GM18858 (cell line): Measurements from ENCODE around the gene RPP40.
"Not testable (repeated sequence)": the region's sequence is repeated elsewhere in the genome, so short reads cannot be mapped to it uniquely, and the experiment has no call there.

Experiments
- ATAC-seq: cut with Tn5 transposase; IDR thresholded peaks from one replicate; pipeline ENCODE4 v1.9.1; 2021; ENCODE audit not compliant: unreplicated experiment

RPP40 gene

GRCh38 chr6:5003604-5004372 is at the start of gene RPP40:
TSS of gene RPP40 (minus strand) at chr6:5004037. CDS start at chr6:5004002, 35 bp downstream.
- ATAC-seq, result peak; percentile 91

GRCh38 chr6:5053038-5053437 is 49.2 kb upstream of the RPP40 start:
- no peak for ATAC-seq

- ATAC-seq, result no peak
Measured at GRCh38 chr6:5051394-5051793, 47.6 kb upstream of the RPP40 start.

GRCh38 chr6:5050009-5050408 is 46.2 kb upstream of the RPP40 start:
- ATAC-seq, result no peak

- ATAC-seq, result no peak
Measured at GRCh38 chr6:5046430-5046829, 42.6 kb upstream of the RPP40 start.

- no peak for ATAC-seq
Measured at GRCh38 chr6:5045416-5045815, 41.6 kb upstream of the RPP40 start.

GRCh38 chr6:5044866-5045265 is 41.0 kb upstream of the RPP40 start:
- ATAC-seq, result no peak

- no peak for ATAC-seq
Measured at GRCh38 chr6:5042436-5042835, 38.6 kb upstream of the RPP40 start.

DNA sequence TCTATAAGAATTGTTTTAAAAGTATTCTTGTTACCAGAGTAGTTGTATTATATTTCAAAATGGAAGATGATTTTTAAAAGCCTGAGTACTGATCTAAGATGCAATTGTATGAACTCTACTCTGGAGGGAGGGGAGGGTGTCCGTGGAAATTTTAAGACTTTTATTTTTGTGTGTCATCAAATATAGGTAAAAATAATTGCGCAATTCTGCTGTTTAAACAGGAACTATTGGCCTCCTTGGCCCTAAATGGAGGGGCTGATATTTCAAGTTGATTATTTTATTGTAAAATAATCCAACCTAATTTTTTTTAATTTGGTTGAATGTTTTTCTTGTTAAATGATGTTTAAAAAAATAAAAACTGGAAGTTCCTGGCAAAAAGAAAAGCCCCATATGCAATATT is 38.1 kb upstream of the RPP40 start:
- no peak for ATAC-seq

DNA sequence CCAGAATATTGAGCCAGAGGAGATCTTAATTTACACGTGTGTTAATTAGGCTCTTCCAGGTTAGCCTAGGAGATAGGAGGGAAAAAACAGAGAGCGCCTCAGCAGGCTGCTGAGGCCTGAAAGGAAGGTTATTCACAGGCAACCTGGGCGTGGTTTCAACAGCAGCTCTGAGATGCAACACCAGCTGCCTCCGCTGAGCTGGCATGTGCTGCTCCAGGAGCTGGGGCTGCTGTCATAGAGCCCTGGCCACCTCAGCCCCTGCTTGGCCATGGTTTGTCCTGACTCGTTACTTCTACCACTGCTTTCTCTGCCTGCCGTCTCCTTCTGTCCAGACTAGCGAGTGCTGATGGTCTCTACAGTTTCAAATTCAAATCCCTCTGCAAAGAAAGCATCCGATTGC is 32.4 kb upstream of the RPP40 start:
- no peak for ATAC-seq

GRCh38 chr6:5034736-5035135 is 30.9 kb upstream of the RPP40 start:
- no peak for ATAC-seq

GRCh38 chr6:5034328-5034727 is 30.5 kb upstream of the RPP40 start:
- ATAC-seq, result no peak

DNA sequence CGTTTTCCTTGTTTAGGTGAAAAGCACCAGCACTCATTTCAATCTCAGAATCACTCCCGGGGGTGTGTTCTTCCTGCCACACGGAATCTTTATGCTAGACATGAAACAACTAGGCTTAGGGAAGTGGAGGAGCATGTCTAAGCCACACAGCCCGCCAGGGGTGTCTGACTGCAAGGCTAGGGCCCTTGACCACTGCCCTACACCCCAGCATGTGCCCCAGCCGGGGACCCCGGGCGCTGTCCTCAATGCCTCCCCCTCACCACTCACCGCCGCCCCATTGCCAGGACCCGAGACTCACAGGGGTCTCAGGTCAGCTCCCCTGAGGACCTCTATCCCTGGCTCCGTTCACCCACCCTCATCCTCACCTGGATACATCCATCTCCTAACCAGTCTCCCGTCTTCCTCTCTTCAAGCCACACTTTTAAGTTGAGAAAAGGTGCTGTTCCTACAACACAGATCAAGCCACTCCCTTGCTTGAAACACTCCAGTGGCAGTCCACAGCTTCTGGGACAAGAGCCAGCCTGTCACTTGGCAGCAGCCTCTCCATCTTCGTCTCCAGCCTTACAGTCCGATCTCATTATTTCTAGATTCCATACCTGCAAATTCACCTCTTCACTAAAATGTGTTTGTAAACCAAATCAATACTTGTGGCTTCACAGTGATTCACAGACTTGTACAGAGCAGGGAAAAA is 29.5 kb upstream of the RPP40 start:
- ATAC-seq, result not testable (repeated sequence)

DNA sequence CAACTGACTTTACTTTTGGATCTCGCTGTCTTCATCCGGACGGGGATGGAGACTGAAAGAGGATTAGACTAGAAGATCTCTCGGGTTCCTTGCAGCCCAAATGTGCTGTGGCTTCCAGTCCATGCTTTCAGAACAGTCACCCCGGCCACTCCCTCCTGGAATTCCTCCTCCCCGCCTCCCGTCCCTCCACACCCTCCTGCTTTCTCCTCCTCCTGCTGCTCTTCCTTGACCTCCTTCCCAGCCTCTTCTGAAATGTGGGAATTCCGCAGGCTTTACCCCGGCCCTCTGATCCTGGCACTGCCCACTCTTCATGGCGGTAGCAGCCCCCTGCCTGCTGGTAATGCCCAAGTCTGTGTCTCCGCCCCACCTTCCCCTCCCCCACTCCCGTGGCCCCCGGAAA is 28.9 kb upstream of the RPP40 start:
- ATAC-seq, result not testable (repeated sequence)

GRCh38 chr6:5031150-5031549 is 27.3 kb upstream of the RPP40 start:
- ATAC-seq, result no peak

DNA sequence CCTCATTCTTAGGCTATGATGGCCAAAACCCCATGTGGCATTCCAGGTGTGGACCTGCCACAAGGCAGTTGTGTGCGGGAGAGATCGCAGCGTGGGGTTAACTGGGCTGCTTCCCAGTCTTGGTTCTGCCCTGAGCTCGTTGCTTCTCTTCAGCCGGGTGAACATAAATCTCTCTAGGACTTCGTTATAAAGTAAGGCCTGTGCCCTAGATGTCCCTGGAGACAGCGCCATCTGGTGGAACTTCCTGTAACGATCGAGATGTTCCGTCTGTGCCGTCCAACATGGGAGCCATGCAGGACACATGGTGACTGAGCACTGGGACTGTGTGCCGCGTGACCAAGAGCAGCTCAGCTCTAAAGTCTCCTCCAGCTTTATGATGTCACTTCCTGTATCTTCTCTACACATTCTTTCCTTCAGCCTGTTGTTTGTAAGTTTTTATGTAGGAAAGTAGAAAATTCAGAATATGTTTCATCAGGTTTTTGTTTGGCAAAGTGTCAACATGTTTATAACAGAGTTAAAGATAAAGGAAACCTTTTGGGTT is 26.8 kb upstream of the RPP40 start:
- ATAC-seq, result no peak

DNA sequence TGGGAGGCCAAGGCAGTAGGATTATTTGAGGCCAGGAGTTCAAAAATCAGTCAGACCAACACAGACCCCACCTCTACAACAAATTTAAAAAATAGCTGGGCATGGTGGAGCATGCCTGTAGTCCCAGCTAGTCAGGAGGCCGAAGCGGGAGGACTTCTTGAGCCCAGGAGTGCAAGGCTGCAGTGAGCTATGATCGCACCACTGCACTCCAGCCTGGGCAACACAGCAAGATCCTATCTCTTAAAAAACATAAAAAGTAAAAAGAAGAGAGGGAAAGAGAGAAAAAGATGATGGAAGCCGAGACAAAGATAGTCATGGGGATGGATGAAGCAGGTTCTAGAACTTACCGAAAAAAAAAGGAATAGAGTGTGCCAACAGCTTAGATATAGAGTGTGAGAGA is 25.8 kb upstream of the RPP40 start:
- ATAC-seq, result no peak

DNA sequence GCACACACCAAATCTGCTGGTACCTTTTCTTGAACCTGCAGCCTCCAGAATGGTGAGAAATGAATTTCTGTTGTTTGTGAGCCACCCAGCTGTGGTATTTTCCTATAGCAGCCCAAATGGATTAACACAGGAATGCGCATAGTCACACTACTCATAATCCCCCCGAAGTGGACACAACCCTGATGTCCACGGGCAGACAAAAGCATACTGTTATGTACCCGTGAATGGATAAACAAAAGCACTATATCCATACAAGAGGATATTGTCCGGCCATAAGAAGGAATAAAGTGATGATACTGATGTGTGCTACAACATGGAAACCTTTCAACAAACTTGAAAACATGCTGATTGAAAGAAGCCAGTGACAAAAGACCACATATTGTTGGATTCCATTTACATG is 25.1 kb upstream of the RPP40 start:
- ATAC-seq, result no peak

GRCh38 chr6:5028301-5028700 is 24.5 kb upstream of the RPP40 start:
- ATAC-seq, result no peak

- no peak for ATAC-seq
Measured at GRCh38 chr6:5025911-5026819, 22.3 kb upstream of the RPP40 start.

DNA sequence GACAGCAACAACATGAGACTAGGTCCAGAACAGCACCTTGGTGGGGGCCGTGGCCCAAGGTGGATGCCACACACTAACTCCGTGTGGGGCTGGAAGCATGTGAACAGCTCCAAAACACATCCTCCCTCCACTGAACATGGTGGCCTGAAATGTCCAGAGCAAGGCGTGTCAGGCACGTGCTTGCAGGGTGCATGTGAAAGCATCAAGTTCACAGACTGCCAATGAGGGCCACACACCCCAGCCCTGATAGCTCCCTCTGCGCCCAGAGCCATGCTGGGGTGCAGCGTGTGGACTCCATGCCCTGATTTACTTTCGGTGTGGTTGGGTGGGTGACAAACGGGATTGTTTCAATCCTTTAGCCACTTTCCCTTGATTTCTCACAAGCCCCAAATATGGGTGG is 20.1 kb upstream of the RPP40 start:
- no peak for ATAC-seq
